Choroid plexus epithelial cell (primary cell): Measurements from ENCODE around the gene MYH14.

Experiments
- DNase-seq: peaks from one replicate; pipeline ENCODE4 v3.0.0-alpha.2; 2010; ENCODE audit warnings: low read depth
- H3K4me3 ChIP-seq: 2 replicates; pipeline ENCODE4 v1.5.1; 2011; ENCODE audit warnings: low read depth, mild to moderate bottlenecking, control low read depth, low read length, moderate library complexity
- TF ChIP-seq, protein P1 (sequence below): conservative IDR thresholded peaks from 2 replicates; pipeline ENCODE4 v1.5.1; 2011; ENCODE audit warnings: low read depth, mild to moderate bottlenecking, control low read depth, inconsistent platforms, low read length, moderate library complexity

MYH14 gene

DNA sequence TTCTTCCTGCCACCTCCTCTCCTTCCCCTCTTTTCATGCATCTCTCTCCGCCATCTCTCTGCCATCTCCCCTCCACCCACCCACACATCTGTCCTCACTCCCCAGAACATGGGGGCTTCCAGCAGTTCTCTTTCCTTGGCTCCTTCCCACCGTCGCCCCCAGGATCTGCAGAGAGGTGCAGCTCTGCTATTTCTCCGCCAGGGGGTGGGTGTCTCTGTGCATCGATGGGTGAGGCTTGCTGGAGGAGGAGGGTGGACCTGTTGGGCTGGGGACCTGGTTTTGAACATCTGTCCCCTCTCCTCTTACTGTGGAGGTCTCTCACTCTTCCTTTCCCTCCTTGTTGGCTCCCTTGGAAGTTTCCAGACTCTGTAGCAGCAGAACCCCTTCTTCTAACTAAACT lies 51.7 kb downstream of the MYH14 start:
- no peak overlapping the region for H3K4me3 ChIP-seq
- TF ChIP-seq, protein P1, sequence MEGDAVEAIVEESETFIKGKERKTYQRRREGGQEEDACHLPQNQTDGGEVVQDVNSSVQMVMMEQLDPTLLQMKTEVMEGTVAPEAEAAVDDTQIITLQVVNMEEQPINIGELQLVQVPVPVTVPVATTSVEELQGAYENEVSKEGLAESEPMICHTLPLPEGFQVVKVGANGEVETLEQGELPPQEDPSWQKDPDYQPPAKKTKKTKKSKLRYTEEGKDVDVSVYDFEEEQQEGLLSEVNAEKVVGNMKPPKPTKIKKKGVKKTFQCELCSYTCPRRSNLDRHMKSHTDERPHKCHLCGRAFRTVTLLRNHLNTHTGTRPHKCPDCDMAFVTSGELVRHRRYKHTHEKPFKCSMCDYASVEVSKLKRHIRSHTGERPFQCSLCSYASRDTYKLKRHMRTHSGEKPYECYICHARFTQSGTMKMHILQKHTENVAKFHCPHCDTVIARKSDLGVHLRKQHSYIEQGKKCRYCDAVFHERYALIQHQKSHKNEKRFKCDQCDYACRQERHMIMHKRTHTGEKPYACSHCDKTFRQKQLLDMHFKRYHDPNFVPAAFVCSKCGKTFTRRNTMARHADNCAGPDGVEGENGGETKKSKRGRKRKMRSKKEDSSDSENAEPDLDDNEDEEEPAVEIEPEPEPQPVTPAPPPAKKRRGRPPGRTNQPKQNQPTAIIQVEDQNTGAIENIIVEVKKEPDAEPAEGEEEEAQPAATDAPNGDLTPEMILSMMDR, result no peak
- no peak for DNase-seq

- DNase-seq, result no peak
- H3K4me3 ChIP-seq, result no peak overlapping the region
- TF ChIP-seq, protein P1, result no peak
Observed at GRCh38 chr19:50257141-50257540, 53.7 kb downstream of the MYH14 start.

DNA sequence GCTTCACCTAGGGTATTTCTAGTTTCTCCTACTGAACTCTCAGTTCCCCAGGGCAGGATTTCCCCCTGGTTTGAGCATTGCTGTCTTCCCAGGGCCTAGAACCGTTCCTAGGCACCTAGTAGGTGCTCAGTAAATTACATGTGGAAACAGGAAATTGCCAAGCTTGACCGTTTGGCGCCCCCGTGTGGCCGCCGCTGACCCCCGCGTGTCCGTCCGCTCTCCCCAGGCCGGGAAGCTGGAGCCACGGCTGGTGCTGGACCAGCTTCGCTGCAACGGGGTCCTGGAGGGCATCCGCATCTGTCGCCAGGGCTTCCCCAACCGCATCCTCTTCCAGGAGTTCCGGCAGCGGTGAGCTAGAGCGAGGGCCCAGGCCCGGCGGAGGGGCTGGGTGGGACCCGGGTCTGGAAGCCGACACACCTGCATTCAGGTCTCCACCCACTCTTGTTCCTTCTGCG lies 55.5 kb downstream of the MYH14 start:
- no peak for DNase-seq
- TF ChIP-seq, protein P1, result no peak
- no peak overlapping the region for H3K4me3 ChIP-seq

GRCh38 chr19:50261446-50261970 lies 58.1 kb downstream of the MYH14 start:
- no peak for DNase-seq
- TF ChIP-seq, protein P1, result no peak

DNA sequence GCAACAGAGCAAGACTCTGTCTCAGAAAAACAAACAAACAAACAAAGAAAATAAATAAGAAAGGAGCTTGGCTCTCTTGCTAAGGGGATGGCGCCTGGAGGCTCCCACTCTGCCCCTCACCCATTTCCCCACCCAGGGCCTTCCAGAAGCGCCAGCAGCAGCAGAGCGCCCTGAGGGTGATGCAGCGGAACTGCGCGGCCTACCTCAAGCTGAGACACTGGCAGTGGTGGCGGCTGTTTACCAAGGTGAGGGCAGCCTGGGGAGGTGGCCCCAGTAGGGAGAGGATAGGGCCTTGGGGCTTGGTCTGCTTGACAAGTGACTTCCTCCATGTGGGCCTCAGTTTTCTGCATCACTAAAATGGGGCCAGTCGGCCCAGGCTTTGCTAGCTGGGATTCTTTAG lies 59.8 kb downstream of the MYH14 start:
- no peak for DNase-seq
- TF ChIP-seq, protein P1, result no peak
- H3K4me3 ChIP-seq, result no peak overlapping the region

More at GRCh38 chr19:50261446-50261970, 58.1 kb downstream of the MYH14 start:
- H3K4me3 ChIP-seq, result no peak overlapping the region

DNA sequence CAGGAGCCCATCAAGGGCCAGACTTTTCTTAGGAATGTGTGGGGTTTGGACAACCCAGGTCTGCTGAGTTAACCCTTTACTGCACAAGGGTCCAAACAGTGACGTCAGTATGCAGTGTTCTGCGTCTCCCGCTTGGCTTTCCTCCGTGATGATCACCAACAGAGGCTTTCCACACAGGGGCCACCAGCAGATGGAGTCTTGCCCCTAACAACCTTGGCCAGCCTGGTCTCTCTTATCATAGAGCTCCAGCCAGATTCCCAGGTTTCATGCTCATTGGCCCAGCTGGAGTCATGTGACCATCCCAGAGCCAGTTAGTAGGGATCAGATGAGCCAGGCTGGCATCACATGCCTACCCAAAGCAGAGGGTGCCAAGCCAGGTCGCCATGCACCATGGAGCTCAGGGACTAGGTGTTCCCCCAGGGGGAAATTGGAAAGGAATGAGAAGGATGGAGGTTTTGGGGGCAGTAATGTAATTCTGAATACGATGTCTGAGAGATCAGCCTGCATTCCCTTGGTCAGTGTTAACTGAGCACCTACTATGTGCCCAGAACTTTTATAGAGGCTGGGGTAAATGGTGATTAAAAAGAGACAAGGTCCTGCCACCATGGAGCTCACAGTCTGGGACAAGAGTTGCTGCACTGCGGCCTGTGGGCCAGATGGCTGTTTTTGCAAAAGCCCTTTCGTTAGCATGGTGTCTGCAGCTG lies 61.2 kb downstream of the MYH14 start:
- TF ChIP-seq, protein P1, result no peak
- DNase-seq, result no peak
- H3K4me3 ChIP-seq, result no peak overlapping the region

- TF ChIP-seq, protein P1, result no peak
- no peak overlapping the region for H3K4me3 ChIP-seq
- DNase-seq, result no peak
Observed at GRCh38 chr19:50266041-50266440, 62.6 kb downstream of the MYH14 start.
